ENCODE measurements around the gene GPR183. TPM values are rescaled to one million over a fixed set of nuclear protein-coding genes. Genes with fewer than 3 reads are reported as not detected.

Gene GPR183
- total and polyA plus RNA-seq, 2 of the 8 experiments (the other 6 are each of a cell fraction or from before 2014, with no cell fraction given), result not detected

DNA sequence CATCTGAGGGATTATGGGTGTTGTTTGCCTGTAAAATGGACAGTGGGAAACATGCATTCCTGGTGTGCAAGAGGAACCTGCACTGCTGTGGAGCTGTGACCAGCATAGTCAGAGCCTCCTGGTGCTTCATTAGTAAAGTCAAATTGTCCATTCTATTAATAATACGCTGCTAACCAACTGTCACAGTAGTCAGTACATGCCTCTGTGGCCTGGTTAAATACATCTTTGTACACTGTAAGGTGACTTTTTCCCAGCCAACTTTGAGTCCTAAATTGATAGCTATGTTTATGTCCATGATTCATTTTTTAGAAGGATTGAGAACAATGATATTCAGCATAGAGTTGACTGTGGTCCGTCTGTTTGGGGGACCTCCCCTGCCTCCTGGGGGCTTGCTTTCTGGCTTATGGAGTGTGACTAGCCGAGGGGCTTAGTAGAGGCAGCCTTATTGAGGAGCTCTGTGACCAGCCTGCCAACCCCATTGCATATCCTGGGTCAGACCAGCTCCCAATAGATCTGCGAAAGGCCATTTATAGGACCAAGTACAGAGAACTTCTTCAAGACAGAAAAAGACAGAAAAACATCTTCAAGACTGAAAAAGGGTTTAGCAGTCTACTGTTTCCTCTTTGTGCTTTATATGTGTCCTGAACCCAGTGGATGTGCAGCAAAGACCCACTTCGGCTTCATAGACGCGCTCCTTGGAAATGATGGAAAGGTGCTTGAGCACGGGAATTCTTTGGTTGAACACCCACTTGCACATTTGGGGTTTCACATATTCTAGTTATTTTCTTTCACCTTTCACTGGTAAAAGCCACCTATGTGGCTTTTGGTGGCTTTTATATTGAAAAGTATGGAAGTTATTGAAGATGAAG lies 4.3 kb downstream of the GPR183 start:
- Histone ChIP-seq H3K18ac (ENCODE audit: extremely low read depth, low read length) (no peak overlapping the region), H3K14ac (ENCODE audit: insufficient read length) (no peak overlapping the region), H3K4me1 (replicated peaks in 1 of 4; ENCODE audit: control insufficient read depth in 3 of 4, insufficient read depth in 4 of 4, low read length in 3 of 4) (no peaks in the 10 kb centered on the region; a peak in 1 of 7 replicates), H4K8ac (ENCODE audit: extremely low read depth, insufficient read depth, low read length) (no peak overlapping the region), H2BK5ac (ENCODE audit: low read depth, low read length) (no peak overlapping the region), H4K20me1 (replicated peaks in 1 of 2; ENCODE audit: control insufficient read depth in 1 of 2, insufficient read depth in 2 of 2, low read length in 2 of 2) (peaks cover 3 to 5% of the 10 kb centered on the region in 2 experiments), H2BK12ac (ENCODE audit: low read depth, low read length) (no peak overlapping the region), H3K79me2 (ENCODE audit: control insufficient read depth in 1 of 2, insufficient read depth in 2 of 2, low read length in 2 of 2) (no peaks in the 10 kb centered on the region), H3K9me3 (ENCODE audit: insufficient read depth in 2 of 2, low read depth in 1 of 2, low read length in 1 of 2) (no peaks in the 10 kb centered on the region), H3K27ac (ENCODE audit: low read depth, low read length) (no peak overlapping the region), H3K36me3 (ENCODE audit: control insufficient read depth in 2 of 4, insufficient read depth in 4 of 4, low read length in 3 of 4) (no peaks in the 10 kb centered on the region), H2BK20ac (ENCODE audit: low read length) (no peak overlapping the region), H3K4ac (replicated peaks; ENCODE audit: insufficient read length, low read depth, low read length) (no peak overlapping the region), H3K27me3 (replicated peaks in 1 of 4; ENCODE audit: control insufficient read depth in 3 of 4, extremely low read depth in 1 of 4, insufficient read depth in 3 of 4, low read length in 3 of 4) (no peaks in the 10 kb centered on the region), H3K56ac (replicated peaks; ENCODE audit: insufficient read length, low read depth, low read length) (no peak overlapping the region), H3K4me2 (ENCODE audit: insufficient read depth in 1 of 2, low read depth in 2 of 2, low read length in 2 of 2) (no peak overlapping the region), H4K5ac (ENCODE audit: insufficient read length, low read depth, low read length) (no peak overlapping the region), H2BK120ac (replicated peaks; ENCODE audit: low read depth, low read length) (no peak overlapping the region), H2AK5ac (ENCODE audit: low read depth, low read length) (no peak overlapping the region), H3K9ac (replicated peaks in 1 of 4; ENCODE audit: extremely low read depth in 1 of 4, low read depth in 3 of 4, low read length in 3 of 4) (no peak overlapping the region), H2AFZ (ENCODE audit: low read length) (no peak overlapping the region), H4K91ac (replicated peaks; ENCODE audit: insufficient read length, low read length) (no peak overlapping the region), H3K4me3 (ENCODE audit: extremely low read depth in 1 of 4, insufficient read depth in 2 of 4, low read depth in 3 of 4, low read length in 4 of 4) (no peak overlapping the region), H3K79me1 (ENCODE audit: low read depth, low read length) (no peaks in the 10 kb centered on the region), H2BK15ac (ENCODE audit: low read length) (no peak overlapping the region), H3K23ac (ENCODE audit: insufficient read length) (no peak overlapping the region), H3K23me2 (ENCODE audit: low read depth, low read length) (no peaks in the 10 kb centered on the region)
- 93% methylated on average over 8 of the region's 8 CpGs; no CpG with 5 or more reads in 1 of the 2 experiments for WGBS, 2 experiments (ENCODE audit: extremely low coverage in 1 of 2, insufficient coverage in 1 of 2, insufficient read length in 1 of 2, insufficient replicate concordance in 2 of 2, low coverage in 1 of 2, low lambda C conversion rate in 2 of 2, missing lambda C conversion rate in 1 of 2)
- ChIA-PET POLR2A (ENCODE audit: partially characterized antibody) (no interaction called here), CTCF (ENCODE audit: partially characterized antibody) (interaction anchor here (0.8 to 1.8 kb wide), 6 partner anchors 9 to 118 kb away, joined by 3 to 5 read pairs (median 3); no protein-coding TSS in a partner anchor)
- no peak for FAIRE-seq
- no peak for DNase-seq (ENCODE audit: low read depth in 1 of 2, low spot score in 2 of 2)
- TF ChIP-seq CBX8 (IDR thresholded peaks at IDR 0.05; ENCODE audit: borderline replicate concordance, low read depth, low read length) (no peak), E2F6 (IDR thresholded peaks at IDR 0.05) (no peak), MAFK (IDR thresholded peaks at IDR 0.05; ENCODE audit: low read depth, low read length) (no peak), TAF7 (optimal IDR thresholded peaks at IDR 0.05; ENCODE audit: borderline replicate concordance, low read depth, low read length) (no peak), TEAD4 (IDR thresholded peaks at IDR 0.05; ENCODE audit: low read depth, low read length) (no peak), JUND (IDR thresholded peaks at IDR 0.05; ENCODE audit: low read length) (no peak), BACH1 (IDR thresholded peaks at IDR 0.05; ENCODE audit: low read length) (no peak), CEBPB (IDR thresholded peaks at IDR 0.05; ENCODE audit: low read depth, low read length) (no peak), POLR2A (IDR thresholded peaks at IDR 0.05; ENCODE audit: control extremely low read depth in 1 of 2, low read depth in 2 of 2, low read length in 2 of 2) (no peak), RXRA (IDR thresholded peaks at IDR 0.05; ENCODE audit: insufficient read depth, low read depth, low read length) (no peak), RNF2 (IDR thresholded peaks at IDR 0.05; ENCODE audit: borderline replicate concordance, low read depth, low read length, missing control alignments, poor library complexity, severe bottlenecking) (no peak), HDAC2 (IDR thresholded peaks at IDR 0.05; ENCODE audit: borderline replicate concordance in 1 of 2, low read depth in 2 of 2, low read length in 2 of 2) (no peak)
